GM18868 (cell line): ENCODE data around the gene ESRRG.

ENCODE experiments used
- ATAC-seq: cut with Tn5 transposase; IDR thresholded peaks from one replicate; pipeline ENCODE4 v1.9.1; 2021; ENCODE audit warnings: mild to moderate bottlenecking, moderate library complexity; ENCODE audit not compliant: unreplicated experiment

Gene ESRRG

DNA sequence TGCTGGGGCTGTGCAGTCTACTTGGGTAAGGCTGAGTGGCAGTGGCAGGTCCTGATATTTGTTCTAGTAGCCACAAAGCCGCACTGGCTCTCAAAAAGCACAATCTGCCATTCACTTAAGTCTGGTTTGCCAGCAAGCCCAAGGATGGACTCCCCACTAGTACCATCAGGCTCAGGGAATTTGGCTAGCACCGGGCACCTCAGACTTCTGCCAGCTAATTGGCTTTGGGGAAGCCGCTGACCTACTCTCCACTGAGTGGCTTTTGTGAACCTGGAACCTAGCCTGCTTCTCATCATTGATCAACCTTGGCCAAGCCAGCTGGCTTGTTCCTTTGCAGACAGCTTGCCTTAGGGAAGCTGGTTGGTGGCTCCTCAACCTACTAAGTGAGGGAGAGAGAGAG is 83.1 kb downstream of the ESRRG start:
- ATAC-seq, result no peak

DNA sequence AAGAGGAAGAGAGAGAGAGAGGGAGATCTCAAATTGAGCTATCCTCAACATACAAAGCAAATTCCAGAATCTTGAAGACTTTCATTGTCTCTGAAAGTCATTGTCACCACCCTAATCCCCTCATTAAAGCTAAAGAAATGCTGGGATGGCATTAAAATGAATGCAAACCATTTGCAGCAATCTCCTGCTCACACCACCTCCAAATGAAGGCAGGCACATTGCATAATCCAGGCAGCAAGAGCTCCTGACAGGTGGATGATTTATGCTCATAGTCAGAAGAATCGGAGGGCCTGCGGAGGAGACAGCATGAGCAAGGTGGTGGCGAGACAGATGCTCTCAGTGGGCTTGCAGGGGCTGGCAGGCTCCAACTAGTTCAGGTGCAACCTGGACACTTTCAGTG is 90.2 kb downstream of the ESRRG start:
- no peak for ATAC-seq

- no peak for ATAC-seq
Measured at GRCh38 chr1:216630532-216630931, 92.7 kb downstream of the ESRRG start.

DNA sequence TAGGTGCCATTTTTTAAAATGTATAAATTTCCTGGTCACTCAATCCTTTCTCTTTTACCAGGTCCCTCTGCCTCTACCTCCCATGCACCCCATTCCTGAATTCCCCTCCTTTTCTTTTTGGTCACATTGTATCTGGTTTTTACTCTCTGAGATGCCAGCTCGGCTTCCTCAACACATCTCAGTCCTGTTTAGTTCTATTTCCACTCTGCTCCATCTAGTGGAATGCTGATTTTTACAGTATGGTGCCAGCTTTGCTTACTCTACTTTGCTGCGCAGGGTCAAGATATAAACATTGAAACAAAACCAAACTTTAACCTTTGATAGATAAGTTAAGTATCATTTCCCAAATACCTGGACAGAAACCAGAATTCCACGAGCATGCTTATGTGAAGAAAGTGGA is 96.0 kb downstream of the ESRRG start:
- ATAC-seq, result no peak

GRCh38 chr1:216626394-216627067 is 96.7 kb downstream of the ESRRG start:
- ATAC-seq, result no peak

DNA sequence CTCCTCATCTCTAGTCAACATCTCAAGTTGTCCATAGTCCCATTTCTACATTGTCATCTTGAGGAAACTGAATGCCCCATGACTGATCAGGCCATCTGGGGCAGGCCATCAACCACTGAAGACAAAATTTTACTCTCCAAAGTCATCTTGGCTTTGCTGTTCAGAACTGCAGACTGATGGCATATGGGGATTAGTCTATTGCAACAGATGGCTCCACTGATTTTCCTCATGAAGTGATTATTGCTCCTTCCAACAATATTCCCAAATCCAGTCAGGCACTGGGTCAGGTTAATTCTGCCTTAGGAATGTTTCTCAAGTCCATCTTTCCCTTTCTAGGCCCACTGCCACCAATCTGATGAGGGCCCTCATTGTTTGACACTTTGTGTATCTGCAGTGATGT is 101.7 kb downstream of the ESRRG start:
- no peak for ATAC-seq

- ATAC-seq, result no peak
Measured at GRCh38 chr1:216617081-216617875, 106.0 kb downstream of the ESRRG start.

DNA sequence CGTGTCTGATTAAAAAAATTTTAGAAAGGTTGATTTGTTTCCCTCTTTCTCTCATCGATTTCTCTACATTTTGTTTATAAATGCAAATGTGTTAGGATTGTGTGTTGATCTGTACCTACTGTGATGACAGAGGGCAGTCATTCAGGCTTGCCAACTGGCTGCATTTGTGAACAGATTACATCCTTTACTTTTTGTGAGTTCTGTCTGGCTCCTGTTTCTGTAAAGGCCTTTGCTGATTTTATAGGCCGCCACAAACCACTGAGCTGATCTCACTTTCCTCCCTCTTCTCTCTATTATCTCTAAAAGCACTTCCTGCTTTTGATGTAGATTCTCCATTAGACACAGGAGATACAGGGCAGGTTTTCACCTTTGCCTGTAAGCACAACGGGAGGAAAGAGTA is 106.8 kb downstream of the ESRRG start:
- ATAC-seq, result no peak

- no peak for ATAC-seq
Measured at GRCh38 chr1:216614011-216614934, 109.0 kb downstream of the ESRRG start.

DNA sequence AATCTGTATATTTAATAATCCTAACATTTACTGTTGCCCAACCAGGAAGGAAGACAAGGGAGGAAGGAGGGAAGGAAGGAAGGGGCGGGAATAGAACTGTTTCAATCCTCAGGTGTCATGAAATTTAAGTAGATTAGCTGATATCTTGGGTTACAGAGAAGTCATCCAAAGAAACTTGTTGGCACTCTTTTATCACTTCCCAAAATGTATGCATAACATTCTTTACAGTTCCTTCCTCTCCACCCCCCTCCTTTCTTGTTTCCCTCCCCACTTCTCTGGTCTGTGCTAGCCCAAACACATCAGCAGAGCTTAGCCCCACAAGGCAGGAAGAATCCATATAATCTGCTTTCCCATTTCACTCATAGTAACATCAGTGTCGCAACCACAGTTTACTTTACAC is 110.9 kb downstream of the ESRRG start:
- ATAC-seq, result no peak

DNA sequence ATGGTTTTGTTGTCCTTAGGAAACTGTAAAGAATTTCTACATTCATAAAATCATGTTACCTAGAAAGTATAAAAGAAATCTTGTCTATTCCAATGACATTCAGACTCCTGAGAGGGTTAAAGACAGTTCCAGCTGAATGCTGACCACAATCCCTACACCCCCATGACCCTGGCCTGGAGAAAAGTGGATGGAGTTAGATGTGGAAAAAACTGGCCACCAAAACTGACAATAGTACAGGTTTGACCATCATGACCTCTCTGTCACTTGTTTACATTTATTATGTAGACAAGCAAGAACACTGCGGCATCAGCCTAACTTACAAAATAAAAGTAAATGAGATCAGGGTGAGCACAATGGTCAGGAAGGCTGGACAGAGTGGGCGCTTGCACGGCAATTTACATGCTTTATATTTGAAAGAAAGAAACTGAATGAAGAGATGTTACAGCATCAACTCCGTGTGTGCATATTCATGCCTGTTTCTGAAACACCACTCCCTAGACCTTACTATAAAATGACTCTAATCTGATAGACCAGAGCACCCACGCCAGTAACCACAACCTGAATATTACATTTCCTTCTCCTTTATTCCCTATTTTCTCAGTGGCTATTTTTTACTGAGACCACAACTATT is 116.0 kb downstream of the ESRRG start:
- no peak for ATAC-seq

DNA sequence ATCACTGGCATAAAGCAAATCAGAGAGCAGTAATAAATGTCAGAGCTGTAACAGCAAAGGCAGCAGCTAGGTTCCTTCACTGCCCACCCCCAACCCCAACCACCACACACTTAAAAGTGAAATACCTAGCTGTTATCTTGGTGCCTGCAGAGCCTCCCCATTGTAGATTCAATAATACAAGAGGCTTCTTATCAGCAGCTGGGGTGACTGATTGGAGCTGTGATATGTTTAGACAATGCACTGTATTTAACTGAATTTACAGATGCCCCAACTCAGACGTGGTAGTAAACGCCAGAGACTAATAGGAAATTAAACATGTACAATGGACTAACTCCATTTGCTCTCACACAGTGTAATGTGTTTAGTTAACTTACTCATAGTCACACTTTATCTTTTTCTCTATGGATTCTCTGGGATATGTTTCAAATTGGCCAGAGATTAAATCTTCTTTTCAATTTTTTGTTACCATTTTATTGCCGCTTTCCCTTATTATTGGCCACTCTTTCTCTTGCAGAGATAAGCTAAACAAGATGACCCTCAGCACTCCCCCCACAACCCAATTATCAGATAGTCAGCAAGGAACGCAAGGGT is 117.1 kb downstream of the ESRRG start:
- no peak for ATAC-seq

GRCh38 chr1:216604771-216605170 is 118.5 kb downstream of the ESRRG start:
- no peak for ATAC-seq

DNA sequence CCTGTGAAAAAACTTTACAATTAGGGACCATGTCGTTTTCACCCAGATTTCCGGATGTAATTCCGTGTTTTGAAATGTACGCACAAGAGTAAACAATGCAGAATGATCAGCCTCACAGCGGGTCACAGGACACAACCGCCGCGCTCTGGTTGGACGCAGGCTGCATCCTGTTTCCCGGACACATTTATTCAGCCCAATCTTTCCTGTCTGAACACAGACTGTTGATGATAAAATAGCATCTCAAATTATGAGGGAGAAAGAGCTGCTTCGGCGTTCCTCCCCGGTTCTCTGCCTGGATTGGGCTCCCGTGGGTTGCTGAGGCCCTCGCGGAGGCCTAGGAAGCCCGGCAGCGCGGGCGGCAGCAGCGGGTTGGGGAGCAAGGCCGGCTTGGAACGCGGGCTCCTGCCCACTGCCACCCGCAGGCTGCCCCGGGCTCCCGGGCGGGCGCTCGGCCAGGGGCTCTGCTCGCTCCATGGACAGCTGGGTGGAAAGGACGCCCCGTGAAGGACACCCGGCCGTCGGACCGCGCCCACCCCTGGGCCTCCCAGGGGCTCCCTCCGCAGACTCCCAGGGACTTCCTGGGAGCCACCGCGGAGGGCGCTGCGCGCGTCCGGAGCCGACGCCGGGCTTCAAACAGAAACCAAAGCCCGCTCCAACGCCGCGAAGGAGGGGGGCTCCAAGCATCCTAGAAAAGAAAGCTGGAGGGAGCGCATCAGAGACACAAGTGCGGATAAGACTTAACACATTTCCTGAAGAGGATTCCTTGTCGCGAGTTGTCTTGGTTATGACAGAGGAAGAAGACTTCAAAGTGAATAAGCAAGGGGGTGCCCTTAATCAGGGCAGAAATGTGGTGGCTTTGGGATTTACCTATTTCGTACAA is 122.3 kb downstream of the ESRRG start:
- peak; percentile 80 for ATAC-seq

- ATAC-seq, result no peak
Measured at GRCh38 chr1:216599851-216600250, 123.4 kb downstream of the ESRRG start.

- ATAC-seq, result no peak
Measured at GRCh38 chr1:216598448-216598847, 124.8 kb downstream of the ESRRG start.

GRCh38 chr1:216596281-216596862 is 126.9 kb downstream of the ESRRG start:
- ATAC-seq, result no peak

DNA sequence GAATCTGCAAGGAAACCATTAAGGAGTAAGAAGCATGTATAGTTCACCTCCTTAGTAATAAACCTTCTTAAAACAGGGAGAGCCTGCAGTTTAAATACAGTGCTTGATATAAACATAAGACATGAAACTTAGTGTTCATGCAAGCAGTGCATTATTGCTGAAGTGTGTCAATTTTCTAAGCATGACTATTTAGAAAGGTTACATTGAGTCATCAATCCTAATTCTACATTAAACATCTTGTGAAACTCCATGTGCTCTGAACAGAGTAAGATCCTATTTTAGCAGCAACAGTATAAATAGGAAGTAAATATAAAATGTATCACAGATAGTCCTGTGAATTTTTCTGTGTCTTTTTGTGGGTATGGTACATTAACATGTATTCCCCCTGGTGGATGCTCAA is 135.5 kb downstream of the ESRRG start:
- no peak for ATAC-seq

- no peak for ATAC-seq
Measured at GRCh38 chr1:216582151-216582550, 141.1 kb downstream of the ESRRG start.
